ENCODE results near the gene DCP1A.
A peak's percentile ranks its signal among the peaks of the same experiment; 100 is the strongest.
"Not testable (repeated sequence)": the region's sequence is repeated elsewhere in the genome, so short reads cannot be mapped to it uniquely, and the experiment has no call there.

DCP1A gene

DNA sequence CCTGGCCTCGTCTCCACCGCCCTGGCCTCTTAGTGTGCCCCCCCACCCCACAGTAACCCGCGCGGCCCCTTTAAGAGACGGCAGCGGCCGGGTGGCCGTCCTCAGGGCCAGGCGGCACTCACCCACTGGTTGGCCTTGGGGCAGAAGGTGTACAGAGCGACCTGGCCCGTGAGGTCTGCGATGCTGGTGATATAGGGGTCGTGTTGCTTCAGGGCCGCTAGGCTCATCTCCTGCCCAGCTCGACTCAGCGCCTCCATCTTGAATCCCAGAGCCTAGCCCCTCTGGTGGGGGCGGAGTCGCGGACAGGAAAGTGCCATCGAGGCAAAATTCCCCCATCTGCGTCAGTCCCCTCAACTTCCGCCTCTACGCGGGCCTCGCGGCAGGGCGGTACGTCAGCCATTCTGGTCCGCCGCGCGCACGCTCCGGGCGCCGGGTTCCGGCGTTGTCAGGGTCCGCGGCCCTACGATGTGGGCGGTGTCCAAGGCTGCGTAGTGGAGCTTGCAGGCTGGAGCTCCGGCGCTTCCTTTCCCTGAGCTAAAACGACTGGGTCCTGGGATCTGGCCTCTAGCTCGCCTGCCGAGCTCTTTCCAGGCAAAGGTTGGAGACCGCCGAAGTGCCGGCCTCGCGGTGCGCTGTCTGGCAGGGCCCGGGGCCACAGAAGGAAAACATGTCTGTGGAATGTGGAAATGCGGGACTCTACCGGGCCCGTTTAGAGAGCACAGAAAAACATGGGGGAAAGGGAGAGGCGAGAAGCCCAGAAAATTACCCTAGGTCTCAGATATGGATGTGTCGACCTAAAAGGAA, at the start of gene DCP1A:
Gene DCP1A (minus strand): TSS at position 283 of the 804 bp plus-strand sequence. CDS start 26 bp downstream, at position 257.
- peak; percentile 90 for DNase-seq (ENCODE audit: low read depth)

DNA sequence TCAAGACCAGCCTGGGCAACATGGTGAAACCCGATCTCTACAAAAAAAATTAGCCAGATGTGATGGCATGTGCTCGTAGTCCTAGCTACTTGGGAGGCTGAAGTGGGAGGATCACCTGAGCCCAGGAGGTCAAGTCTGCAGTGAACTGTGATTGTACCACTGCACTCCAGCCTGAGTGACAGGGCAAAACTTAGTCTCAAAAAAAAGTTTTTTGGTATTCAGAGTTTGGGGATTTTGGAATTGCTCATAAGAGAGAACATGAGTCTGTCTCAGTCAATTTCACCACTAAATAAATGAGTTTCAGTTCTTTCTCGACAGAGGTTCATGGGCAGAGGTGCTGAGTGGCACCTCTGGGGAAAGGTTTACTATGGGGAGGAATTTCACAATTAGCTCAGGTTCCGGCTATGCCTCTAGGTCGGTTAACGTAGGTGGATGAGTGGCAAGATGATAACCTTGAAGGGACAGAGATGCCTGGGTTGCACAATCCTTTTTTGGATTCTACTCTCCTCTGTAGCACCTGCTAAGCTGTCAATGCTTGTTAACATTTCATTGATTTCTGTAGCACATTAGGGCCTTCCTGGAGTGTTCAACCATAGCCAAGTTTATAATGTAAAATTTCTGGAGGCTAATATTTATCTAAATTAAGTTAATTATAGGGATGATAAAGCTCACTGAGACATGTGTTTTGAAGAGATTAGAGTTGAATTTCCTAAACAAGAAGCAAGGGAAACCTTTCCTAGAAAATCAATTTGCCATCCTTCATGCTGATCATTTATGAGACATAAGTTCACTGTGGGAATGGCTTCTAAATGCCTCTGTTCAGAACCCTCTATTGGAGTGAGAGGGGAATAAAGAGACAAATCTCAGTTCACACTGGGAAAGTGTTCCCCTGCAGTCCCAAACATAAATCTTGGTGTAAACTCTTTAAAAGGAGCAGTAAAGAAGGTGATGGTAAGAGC, 37.4 kb upstream of the DCP1A start:
- DNase-seq (ENCODE audit: low read depth), result no peak

DNA sequence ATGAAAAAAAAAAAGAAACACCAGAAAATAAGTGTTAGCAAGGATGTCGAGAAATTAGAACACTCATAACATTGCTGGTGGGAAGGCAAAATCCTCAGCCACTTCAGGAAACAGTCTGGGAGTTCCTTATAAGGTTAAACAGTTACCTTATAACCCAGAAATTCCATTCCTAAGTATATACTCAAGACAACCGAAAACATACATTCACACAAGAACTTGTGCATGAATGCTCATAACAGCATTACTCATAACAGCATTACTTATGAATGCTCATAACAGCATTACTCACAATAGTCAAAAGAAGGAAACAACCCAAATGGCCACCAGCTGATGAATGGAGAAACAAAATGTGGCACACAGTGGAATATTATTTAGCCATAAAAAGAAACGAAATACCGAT, 34.8 kb upstream of the DCP1A start:
- no peak for DNase-seq (ENCODE audit: low read depth)

DNA sequence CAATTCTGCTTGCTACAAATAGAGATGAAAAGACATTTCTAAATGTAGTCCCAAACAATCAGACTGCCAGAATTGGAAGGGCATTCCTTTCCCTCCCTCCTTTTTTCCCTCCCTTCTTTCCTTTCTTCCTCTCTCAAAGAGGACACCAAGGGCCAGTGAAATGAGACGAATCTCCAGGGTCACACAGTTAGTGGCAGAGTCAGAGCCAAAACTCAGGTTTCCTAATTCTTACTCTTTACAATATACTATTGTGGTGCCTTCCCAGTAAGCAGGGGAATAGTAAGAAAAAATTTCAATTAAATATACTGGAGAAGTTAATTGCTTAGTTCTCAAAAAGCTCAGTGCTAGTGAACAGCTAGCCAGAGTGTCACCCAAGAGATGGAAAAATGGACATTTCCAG, 33.0 kb upstream of the DCP1A start:
- no peak for DNase-seq (ENCODE audit: low read depth)

DNA sequence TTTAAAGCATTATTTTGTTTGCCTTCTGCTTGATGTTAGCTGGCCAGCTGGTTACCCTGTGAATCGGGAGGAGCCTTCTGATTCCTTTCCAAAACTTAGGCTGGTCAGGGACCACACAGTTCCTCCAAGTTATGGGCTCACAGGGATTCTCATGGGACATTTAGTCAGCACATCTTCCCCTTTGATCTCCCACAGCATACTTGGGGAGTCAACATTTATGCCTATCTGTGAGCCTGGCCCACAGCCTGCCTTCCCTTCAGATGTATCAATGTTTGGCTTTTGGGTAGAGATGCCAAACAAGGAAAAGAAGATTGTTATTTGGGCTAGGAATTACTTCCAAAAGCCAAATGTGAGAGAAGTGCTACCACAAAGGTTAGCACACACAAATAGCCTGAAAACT, 32.6 kb upstream of the DCP1A start:
- no peak for DNase-seq (ENCODE audit: low read depth)

DNA sequence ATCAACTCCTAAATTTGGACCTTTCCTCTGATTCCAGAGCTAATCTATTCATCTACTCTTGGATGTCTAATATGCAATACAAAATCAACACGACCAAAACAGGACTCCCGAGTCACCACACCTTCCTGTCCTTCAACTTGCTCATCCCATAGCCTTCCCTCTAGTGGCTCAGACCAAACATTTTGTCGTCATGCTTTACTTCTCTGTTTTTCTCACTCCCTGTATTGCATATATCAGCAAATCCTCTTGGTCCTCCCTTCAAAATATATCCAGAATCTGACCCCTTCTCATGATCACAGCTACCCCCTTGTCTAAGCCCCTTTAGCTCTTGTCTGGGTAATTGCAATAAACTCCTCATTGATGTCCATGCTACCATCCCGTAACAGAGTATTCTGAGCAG, 30.5 kb upstream of the DCP1A start:
- DNase-seq (ENCODE audit: low read depth), result no peak

DNA sequence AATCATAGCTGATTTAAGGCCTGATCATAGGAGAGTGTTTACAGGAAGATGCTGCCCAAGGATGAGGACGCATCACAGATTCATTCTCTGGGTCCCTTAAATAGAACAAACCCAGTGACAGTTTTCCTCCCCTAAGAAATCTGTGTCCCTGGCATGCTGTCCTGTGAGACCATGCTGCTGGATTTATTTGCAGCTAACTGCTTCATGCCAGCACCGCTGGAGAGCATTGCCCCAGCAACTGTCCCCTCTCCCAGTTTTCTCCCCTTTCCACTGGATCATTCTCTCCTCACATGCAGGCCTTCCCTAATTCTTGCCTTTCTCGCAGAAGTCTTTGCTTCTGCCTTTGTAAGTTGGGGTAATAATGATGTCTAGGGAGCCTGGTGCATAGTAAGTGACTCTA, 29.3 kb upstream of the DCP1A start:
- no peak for DNase-seq (ENCODE audit: low read depth)

DNA sequence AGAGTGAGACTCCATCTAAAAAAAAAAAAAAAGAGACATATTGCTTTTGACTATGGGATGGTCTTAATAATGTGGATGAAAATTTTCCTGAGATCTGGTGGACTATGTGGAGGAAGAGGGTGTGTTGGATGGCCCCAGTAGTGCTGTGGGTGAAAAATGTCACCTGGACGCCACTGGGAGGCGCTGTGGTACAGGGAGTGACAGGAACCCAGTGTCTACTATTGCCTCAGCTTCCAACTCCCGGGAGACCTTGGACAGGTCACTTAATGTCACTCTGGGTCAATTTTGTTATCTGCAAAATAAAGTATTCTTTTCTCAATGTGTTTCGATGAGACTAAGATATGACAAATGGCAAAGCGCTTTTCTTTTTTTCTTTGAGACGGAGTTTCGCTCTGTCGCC, 27.7 kb upstream of the DCP1A start:
- peak; percentile 16 for DNase-seq (ENCODE audit: low read depth)

DNA sequence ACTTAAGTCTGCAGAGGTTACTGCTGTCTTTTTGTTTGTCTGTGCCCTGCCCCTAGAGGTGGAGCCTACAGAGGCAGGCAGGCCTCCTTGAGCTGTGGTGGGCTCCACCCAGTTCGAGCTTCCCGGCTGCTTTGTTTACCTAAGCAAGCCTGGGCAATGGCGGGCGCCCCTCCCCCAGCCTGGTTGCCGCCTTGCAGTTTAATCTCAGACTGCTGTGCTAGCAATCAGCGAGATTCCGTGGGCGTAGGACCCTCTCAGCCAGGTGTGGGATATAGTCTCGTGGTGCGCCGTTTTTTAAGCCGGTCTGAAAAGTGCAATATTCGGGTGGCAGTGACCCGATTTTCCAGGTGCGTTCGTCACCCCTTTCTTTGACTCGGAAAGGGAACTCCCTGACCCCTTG, 23.4 kb upstream of the DCP1A start:
- not testable (repeated sequence) for DNase-seq (ENCODE audit: low read depth)

DNA sequence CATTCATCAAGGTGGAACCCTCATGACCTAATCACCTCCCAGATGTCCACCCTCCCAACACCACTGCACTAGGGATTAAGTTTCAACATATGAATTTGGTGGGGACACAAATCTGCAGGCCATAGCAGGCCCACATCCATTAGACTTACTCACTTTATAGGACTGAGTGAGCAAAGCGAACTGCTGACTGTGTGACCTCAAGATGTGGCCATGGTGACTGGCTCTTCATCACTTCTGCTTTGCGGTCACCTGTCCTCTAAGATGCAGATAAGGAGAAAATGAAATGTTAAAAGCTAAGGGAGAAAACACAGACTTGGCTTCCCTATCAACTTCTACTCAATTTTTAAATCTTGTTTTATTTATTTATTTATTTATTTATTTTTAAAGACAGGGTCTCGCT, 14.5 kb upstream of the DCP1A start:
- no peak for DNase-seq (ENCODE audit: low read depth)

DNA sequence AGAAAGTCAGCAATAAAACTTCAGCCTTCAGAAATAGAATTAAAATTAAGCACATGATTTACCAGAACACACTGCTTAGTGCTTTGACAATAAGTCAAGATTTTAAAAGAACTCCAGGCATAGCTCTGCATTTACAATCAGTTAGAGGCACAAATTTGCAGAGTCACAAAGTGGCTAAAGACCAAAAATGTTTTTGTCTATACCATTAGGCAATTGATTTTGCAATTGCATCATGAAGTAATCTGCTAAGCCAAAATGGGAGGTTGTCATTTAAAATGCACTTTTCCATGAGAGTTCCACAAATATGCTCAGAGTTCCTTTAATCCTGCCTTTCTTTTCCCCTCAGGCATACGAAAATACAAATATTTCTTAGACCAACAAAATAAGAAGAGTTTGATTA, 10.1 kb upstream of the DCP1A start:
- no peak for DNase-seq (ENCODE audit: low read depth)

DNA sequence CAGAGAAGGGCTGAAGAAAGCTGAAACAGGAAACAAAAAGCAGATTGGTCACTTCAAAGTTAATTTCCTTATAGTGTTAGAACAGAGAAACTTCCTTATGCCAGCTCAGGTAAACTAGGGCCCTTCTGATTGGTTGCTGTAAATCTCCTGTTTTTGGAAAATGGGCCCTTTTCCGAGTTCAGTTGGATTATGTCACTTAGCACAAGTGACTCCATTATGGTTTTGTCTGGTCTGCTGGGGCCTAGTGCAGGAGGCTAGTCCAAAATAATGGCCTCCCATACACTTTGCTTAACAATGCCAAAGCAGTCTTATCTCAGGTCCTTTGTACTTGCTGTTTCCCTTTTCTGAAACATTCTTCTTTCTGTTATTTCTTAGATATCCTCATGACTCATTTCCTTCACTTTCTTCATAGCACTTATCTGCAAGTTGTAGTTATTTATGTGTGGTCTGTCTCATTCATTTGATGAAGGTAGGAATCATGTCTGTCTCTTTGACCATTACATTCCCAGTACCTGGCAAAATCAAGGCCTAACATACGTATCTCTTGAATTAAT, 7.7 kb upstream of the DCP1A start:
- no peak for DNase-seq (ENCODE audit: low read depth)

DNA sequence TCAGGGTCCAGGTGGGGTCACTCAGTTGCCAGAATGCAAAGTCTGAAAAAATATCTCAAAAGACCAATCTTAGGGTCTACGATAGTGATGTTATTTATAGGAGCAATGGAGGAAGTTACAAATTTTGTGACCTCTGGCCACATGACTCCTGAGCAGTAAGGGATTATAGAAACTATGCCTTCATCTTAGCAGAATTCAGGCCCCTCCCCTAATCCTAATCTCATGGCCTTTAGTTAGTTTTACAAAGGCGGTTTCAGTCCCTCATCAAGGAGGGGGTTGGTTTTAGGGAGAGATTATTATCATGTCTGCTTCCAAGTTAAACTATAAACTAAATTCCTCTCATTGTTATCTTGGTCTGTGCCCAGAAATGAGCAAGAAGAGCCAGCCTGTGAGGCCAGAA, 5.9 kb upstream of the DCP1A start:
- DNase-seq (ENCODE audit: low read depth), result no peak

DNA sequence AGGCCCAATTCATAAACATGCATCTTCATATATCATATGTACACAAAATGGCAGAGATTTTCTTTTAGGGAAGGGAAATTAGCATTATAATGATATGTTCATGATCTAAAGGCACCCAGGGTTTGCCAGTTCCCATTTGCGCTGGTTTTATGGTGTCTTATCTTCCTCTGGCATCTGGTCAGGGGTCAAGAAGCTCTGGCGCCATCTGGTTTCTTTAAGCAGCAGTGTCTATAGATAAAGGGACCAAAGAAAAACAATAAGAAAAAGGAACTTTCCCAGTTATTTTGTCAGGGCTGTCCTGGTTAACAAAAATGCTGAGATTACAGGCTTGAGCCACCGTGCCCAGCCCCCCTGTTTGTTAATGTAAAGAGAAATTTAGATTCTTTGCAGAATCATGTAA, 3.3 kb upstream of the DCP1A start:
- no peak for DNase-seq (ENCODE audit: low read depth)

DNA sequence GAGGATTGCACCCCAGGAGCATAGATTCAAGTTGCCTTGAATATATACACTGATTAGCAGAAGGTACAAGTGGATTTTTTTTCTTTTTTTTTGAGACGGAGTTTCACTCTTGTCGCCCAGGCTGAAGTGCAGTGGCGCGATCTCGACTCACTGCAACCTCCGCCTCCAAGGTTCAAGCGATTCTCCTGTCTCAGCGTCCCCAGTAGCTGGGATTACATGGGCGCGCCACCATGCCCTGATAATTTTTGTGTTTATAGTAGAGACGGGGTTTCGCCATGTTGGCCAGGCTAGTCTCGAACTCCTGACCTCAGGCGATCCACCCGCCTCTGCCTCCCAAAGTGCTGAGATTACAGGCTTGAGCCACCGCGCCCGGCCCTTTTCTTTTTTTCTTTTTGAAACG, 775 bp upstream of the DCP1A start:
- not testable (repeated sequence) for DNase-seq (ENCODE audit: low read depth)

DNA sequence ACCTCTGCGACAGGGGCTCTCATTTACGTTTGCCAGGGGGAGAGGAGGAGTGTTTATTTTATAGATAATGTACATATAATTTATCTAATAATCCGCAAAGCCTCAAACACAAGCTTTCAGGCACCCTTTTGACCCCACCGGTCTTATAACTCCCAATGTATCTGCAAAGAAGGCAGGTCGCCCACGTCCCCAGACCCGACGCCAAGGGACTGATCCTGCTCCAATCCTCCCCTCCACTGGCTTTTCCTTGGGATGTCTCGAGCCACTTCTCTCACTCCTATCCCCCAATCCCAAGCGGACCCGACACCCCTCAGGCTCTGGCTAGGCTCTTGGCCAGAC, 452 bp downstream of the DCP1A start:
- DNase-seq (ENCODE audit: low read depth), result no peak

DNA sequence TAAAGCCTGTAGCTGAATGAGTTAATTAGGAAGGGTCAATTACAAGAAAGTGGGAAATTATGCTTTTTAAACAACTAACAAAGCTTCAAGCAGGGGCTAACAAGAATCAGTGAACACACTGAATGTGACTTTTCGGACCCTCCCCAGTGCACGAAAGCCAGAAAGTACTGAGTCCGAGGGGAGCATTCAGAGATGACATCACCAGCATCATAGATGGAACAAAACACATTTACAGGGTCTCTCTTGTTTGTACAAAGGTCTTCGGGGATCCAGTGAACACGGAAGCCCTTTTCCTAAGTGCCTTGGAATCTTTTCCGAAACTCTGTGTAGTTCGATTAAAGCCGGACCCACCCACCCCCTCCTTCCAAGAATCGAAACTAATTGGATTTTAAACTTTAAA, 829 bp downstream of the DCP1A start:
- DNase-seq (ENCODE audit: low read depth), result no peak

DNA sequence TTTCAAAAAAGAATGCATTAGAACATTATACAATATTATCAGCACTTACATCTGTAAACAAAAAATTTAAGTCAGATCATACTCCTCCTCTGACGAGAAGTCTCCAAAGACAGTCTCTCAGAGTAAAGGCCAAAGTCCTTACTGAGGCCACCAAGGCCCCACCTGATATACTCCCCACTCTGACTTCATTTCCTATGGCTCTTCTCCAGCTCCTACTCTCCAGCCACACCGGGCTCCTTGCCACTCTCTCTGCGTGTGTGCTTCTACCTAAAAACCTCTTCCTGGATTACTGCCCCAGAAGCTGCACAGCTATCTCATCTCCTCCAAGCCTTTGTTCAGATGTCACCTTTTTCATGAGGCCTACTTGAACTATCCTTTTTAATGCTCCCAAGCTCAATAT, 5.0 kb downstream of the DCP1A start:
- no peak for DNase-seq (ENCODE audit: low read depth)

DNA sequence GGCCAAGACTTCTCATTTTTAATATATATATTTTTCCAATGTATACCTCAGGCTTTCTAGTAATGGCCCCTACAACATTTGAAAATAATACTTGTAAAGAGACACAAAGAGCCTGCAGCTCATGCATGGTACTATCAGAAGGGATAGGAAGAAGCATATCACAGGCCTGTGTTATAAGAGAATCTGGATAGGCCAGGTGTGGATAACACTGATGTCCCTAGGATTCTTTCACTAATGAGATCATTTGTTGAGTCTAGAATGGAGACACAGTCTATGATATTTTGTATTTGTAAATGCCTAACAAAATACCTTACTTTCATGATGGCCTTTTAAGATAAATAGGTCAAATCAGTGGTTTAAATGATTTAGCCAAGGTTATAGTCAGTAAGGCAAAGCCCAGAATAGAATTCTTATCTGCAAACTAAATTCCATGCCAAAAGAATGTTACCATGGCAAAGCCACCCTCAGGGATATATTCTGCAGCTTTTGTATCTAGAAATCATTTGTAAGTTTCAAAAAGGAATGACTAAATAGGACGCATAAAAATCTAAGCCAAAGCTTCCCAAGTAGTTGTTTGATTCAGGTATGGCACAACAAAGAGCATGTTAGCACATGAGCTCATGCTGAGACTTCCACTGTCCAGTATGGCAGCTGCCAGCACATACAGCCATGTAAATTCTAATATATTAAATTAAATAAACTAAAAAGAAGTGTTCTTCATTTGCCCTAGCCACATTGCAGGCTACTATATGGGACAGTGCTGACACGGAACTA, 10.0 kb downstream of the DCP1A start:
- no peak for DNase-seq (ENCODE audit: low read depth)

DNA sequence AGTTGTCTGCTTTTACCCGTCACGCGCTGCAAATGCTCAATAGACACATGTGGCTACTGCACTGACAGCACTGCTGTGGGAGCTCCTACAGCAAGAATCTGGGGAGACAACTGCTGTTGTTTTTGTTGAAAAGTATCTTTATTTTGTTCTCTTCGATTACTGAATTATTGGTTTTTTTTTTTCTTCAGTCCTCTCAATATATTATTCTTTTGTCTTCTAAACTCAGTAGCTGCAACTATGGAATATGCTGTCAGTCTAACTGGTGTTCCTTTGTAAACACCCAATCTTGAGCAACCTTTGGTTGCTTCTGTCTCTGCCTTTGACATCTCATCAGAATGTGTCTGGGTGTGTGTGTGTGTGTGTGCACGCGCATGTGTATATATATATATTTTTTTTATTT, 12.6 kb downstream of the DCP1A start:
- DNase-seq (ENCODE audit: low read depth), result no peak

DNA sequence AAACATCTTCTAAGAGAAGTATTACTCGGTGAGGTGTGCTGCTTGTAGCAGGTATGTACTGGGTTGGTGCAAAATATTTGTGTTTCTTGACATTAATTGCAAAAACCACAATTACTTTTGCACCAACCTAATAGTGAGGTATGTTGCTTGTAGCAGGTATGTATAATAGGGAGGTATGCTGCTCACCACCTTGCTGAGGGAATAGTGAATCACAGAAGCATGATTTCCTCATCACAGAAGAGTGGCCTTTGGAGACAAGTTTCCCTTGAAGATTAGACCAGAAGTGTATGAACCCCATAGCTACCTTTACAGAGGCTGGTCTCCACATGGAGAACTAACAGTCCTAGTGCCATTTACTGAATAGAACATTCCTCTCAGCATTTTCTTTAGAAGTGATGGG, 15.5 kb downstream of the DCP1A start:
- DNase-seq (ENCODE audit: low read depth), result no peak

DNA sequence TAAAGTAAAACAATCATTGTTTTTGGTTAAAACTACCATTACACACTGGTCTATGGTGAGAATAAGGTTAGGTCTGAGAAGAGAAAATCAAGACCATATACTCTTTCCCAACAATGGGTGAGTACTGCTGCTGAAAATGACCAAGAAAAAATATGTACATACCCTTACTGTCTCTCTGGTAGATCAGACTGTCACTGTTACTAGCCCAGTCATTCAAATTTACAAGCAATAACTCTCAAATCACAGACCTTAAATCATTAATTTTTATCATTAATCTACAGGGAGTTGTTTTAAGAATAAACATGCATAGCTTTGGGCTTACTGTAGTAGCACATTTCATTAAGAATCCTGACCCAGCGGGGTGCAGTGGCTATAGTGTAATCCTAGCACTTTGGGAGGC, 17.4 kb downstream of the DCP1A start:
- DNase-seq (ENCODE audit: low read depth), result no peak
